GM12878 (cell line): ENCODE measurements around the gene PDSS1. TPM values are rescaled to one million over a fixed set of nuclear protein-coding genes. Genes with fewer than 3 reads are reported as not detected.

Experiments used
- ATAC-seq: fragments of 200-7000 bp; cut with Tn5 transposase; 3 replicates; pipeline ENCODE4 v1.9.1; 2020; ENCODE audit warnings: mild to moderate bottlenecking, moderate library complexity
- BruUV-seq: library from RNA; stranded (reverse); fragments of 400-500 nt; replicated peaks from 2 replicates; lab custom pipeline; 2021; lab: Mats Ljungman, UMichigan
- CTCF ChIA-PET: fragments of 300-600 bp; sonication (Branson Sonifier 250); formaldehyde crosslinking; extraction: SDS; loops from one replicate; lab custom pipeline; 2021; ENCODE audit warnings: inconsistent platforms; lab: Yijun Ruan, JAX
- POLR2A ChIA-PET: fragments of 350-600 bp; formaldehyde crosslinking; extraction: SDS; loops from one replicate; lab custom pipeline; 2021; ENCODE audit warnings: inconsistent platforms; lab: Charles Lee
- RAD21 ChIA-PET: fragments of 300-600 bp; sonication (Branson Sonifier 250); formaldehyde crosslinking; loops from one replicate; lab custom pipeline; 2023; ENCODE audit warnings: antibody characterized with exemption; ENCODE audit not compliant: unreplicated experiment; lab: Charles Lee
- SMC1A ChIA-PET: fragments of 300-600 bp; sonication (Branson Sonifier 250); formaldehyde crosslinking; loops from one replicate; lab custom pipeline; 2023; ENCODE audit not compliant: unreplicated experiment, uncharacterized antibody; lab: Charles Lee
- DNase-seq: peaks from one replicate; pipeline ENCODE4 v3.0.0-alpha.2; 2011; ENCODE audit warnings: low read depth, low spot score
- FAIRE-seq: peaks from 3 replicates; lab custom pipeline; 2011; peaks lifted over from hg19 to GRCh38; lab: Jason Lieb, UNC
- H2AFZ ChIP-seq: 2 replicates; pipeline ENCODE4 v1.6.0; 2011; ENCODE audit warnings: low read depth, low read length, control low read depth; ENCODE audit not compliant: control insufficient read depth
- H3K27ac ChIP-seq: 2 replicates; pipeline ENCODE4 v1.5.1; 2011; ENCODE audit warnings: control low read depth; ENCODE audit not compliant: control insufficient read depth, insufficient read depth
- H3K27me3 ChIP-seq, 2 experiments: replicated peaks in 1 of 2; 2 replicates each; pipeline versions ENCODE4 v1.6.0 to v1.6.1; 2011; ENCODE audit warnings: low read length in 1 of 2; ENCODE audit not compliant: control insufficient read depth in 2 of 2, insufficient read depth in 2 of 2
- H3K36me3 ChIP-seq, 2 experiments: 2 replicates each; pipeline ENCODE4 v1.5.1; 2011; ENCODE audit warnings: low read length in 1 of 2; ENCODE audit not compliant: control insufficient read depth in 2 of 2, insufficient read depth in 2 of 2
- H3K4me1 ChIP-seq: 2 replicates; pipeline ENCODE4 v1.6.1; 2011; ENCODE audit warnings: mild to moderate bottlenecking, low read length, moderate library complexity, mixed read lengths; ENCODE audit not compliant: control insufficient read depth, insufficient read depth
- H3K4me2 ChIP-seq: 2 replicates; pipeline ENCODE4 v1.6.0; 2011; ENCODE audit warnings: control low read depth; ENCODE audit not compliant: control insufficient read depth, insufficient read depth
- H3K4me3 ChIP-seq: fragments of 200-600 bp; sonication (generic); 2 replicates; pipeline ENCODE4 v1.5.1; 2016
- H3K79me2 ChIP-seq: 2 replicates; pipeline ENCODE4 v1.6.0; 2011; ENCODE audit warnings: low read length; ENCODE audit not compliant: control insufficient read depth, insufficient read depth
- H3K9ac ChIP-seq: 2 replicates; pipeline ENCODE4 v1.8.0; 2011; ENCODE audit warnings: low read length, control low read depth, mixed read lengths; ENCODE audit not compliant: control insufficient read depth, insufficient read depth
- H3K9me3 ChIP-seq: replicated peaks from 3 replicates; pipeline ENCODE4 v1.5.1; 2011; ENCODE audit warnings: mild to moderate bottlenecking, low read length; ENCODE audit not compliant: control insufficient read depth, insufficient read depth
- H4K20me1 ChIP-seq: 2 replicates; pipeline ENCODE4 v1.6.0; 2011; ENCODE audit not compliant: control insufficient read depth, insufficient read depth
- CBX3 ChIP-seq: fragments of 200-600 bp; sonication (generic); IDR thresholded peaks from 2 replicates; pipeline ENCODE4 v1.6.1; 2016; ENCODE audit warnings: low read depth, borderline replicate concordance
- CEBPB ChIP-seq, 2 experiments: fragments of 150-350 bp in 1 of 2; IDR thresholded peaks; 2 replicates each; pipeline ENCODE4 v1.6.1; 2012 to 2014; ENCODE audit warnings: low read depth in 2 of 2, low read length in 2 of 2, borderline replicate concordance in 1 of 2, inconsistent platforms in 1 of 2
- CHD2 ChIP-seq: IDR thresholded peaks from 2 replicates; pipeline ENCODE4 v1.6.1; 2011; ENCODE audit warnings: low read depth, low read length, improper control_type of control experiment, borderline replicate concordance
- DPF2 ChIP-seq: fragments of 450-650 bp; IDR thresholded peaks from 2 replicates; pipeline ENCODE4 v1.6.1; 2017; ENCODE audit warnings: mild to moderate bottlenecking
- E2F4 ChIP-seq: IDR thresholded peaks from 2 replicates; pipeline ENCODE4 v1.6.1; 2012; ENCODE audit warnings: low read depth, low read length, improper control_type of control experiment
- E2F8 ChIP-seq: fragments of 450-650 bp; IDR thresholded peaks from 2 replicates; pipeline ENCODE4 v1.6.1; 2018; ENCODE audit warnings: mild to moderate bottlenecking, low read depth, moderate library complexity; ENCODE audit not compliant: partially characterized antibody
- ETV6 ChIP-seq, 2 experiments: fragments of 450-650 bp in 1 of 2; IDR thresholded peaks in 1 of 2; conservative IDR thresholded peaks in 1 of 2; 2 replicates each; pipeline ENCODE4 v1.6.1; 2014; ENCODE audit warnings: antibody characterized with exemption in 1 of 2, borderline replicate concordance in 1 of 2, low read depth in 1 of 2, mild to moderate bottlenecking in 1 of 2, moderate library complexity in 1 of 2
- GABPA ChIP-seq: IDR thresholded peaks from 2 replicates; pipeline ENCODE4 v1.6.1; 2014; ENCODE audit warnings: antibody characterized with exemption, low read depth, mild to moderate bottlenecking, inconsistent platforms
- MEF2A ChIP-seq: IDR thresholded peaks from 2 replicates; pipeline ENCODE4 v1.6.1; 2011; ENCODE audit warnings: low read depth, mild to moderate bottlenecking, low read length, moderate library complexity; ENCODE audit not compliant: insufficient read depth
- PRDM15 ChIP-seq: fragments of 450-650 bp; formaldehyde crosslinking; IDR thresholded peaks from 2 replicates; pipeline ENCODE4 v1.4.0; 2020; ENCODE audit warnings: mild to moderate bottlenecking, moderate library complexity
- RAD51 ChIP-seq: fragments of 450-650 bp; IDR thresholded peaks from 2 replicates; pipeline ENCODE4 v1.6.1; 2016; ENCODE audit warnings: moderate library complexity, mild to moderate bottlenecking, inconsistent platforms
- RB1 ChIP-seq: fragments of 450-650 bp; formaldehyde crosslinking; IDR thresholded peaks from 2 replicates; pipeline ENCODE4 v1.6.1; 2017; ENCODE audit warnings: mild to moderate bottlenecking, borderline replicate concordance
- RCOR1 ChIP-seq: conservative IDR thresholded peaks from 2 replicates; pipeline ENCODE4 v1.6.1; 2012; ENCODE audit warnings: low read depth, low read length, improper control_type of control experiment
- USF2 ChIP-seq: IDR thresholded peaks from 2 replicates; pipeline ENCODE4 v1.6.1; 2011; ENCODE audit warnings: low read depth, low read length, improper control_type of control experiment, borderline replicate concordance
- ZBED1 ChIP-seq: IDR thresholded peaks from 2 replicates; pipeline ENCODE4 v1.6.1; 2016; ENCODE audit warnings: borderline replicate concordance
- ZNF217 ChIP-seq: fragments of 450-650 bp; IDR thresholded peaks from 2 replicates; pipeline ENCODE4 v1.6.1; 2017; ENCODE audit warnings: antibody characterized with exemption, mild to moderate bottlenecking
- WGBS: methylation state at CpG from one replicate; pipeline ENCODE4 v1.1.6; 2016; ENCODE audit warnings: low lambda C conversion rate; ENCODE audit not compliant: insufficient replicate concordance, insufficient coverage; ENCODE audit errors: missing lambda C conversion rate; 5-methylcytosine and 5-hydroxymethylcytosine counted together
- in situ Hi-C: fragments of 300-500 bp; cut with MboI; formaldehyde crosslinking; loops from 9 replicates; pipeline ENCODE4 v1.14.3; 2018; ENCODE audit warnings: mixed read lengths
- intact Hi-C: fragments of 100-400 bp; cut with micrococcal nuclease; formaldehyde crosslinking; loops from one replicate; pipeline ENCODE4 v1.14.2; 2022; ENCODE audit not compliant: unreplicated experiment
- polyA plus RNA-seq, 11 experiments: library from polyadenylated mRNA; depleted of rRNA in 4 of 11; unstranded in 6 of 11; stranded (reverse) in 5 of 11; fragments of >200 nt; fragmentation: Nextera tagmentation in 4 of 11; fragmentation: Illumina TruSeq in 1 of 11; extraction: Ambion mirVana in 4 of 11; extraction: Trizol in 1 of 11; gene quantifications; 1 replicate in 1 of 11; 2 replicates in 10 of 11; pipeline versions ENCODE4 v1.2.1 to v1.2.3, GENCODE V29; 2011 to 2016; ENCODE audit warnings: inconsistent platforms in 2 of 11, missing spikeins in 2 of 11, low read depth in 1 of 11
- total RNA-seq, 4 experiments: library from RNA; depleted of rRNA in 3 of 4; stranded (reverse); fragments of >200 nt in 3 of 4; fragmentation: Illumina TruSeq in 1 of 4; extraction: Trizol in 1 of 4; gene quantifications; 2 replicates each; pipeline versions ENCODE4 v1.2.1 to v1.2.3, GENCODE V29; 2013 to 2021

Gene PDSS1
- total and polyA plus RNA-seq, 10 of the 15 experiments (the other 5 are each of a cell fraction or from before 2014, with no cell fraction given): 12.2 to 48.2 (median 35.9) TPM

- no peak for ATAC-seq
- in situ Hi-C loops (loop anchor here (10.0 kb wide), 1 partner anchor 364 kb away; no protein-coding TSS in a partner anchor), intact Hi-C loops (no loop called here)
- no peaks in the 10 kb centered on the region for H3K27me3 ChIP-seq
- H3K9me3 ChIP-seq: no peaks in the 10 kb centered on the region; the same call in 1 of the 3 replicates
- peak overlapping the region; percentile 94 for H3K9ac ChIP-seq
- CTCF ChIA-PET: interaction anchor here (0.7 to 1.4 kb wide), 3 partner anchors 30 to 163 kb away, joined by 3 to 4 read pairs (median 4); no protein-coding TSS in a partner anchor
- FAIRE-seq: no peak
- POLR2A ChIA-PET: no interaction called here
- H3K36me3 ChIP-seq: no peaks in the 10 kb centered on the region
- RAD21 ChIA-PET: interaction anchor here (0.6 kb wide), 1 partner anchor 187 kb away, joined by 3 read pairs; no protein-coding TSS in a partner anchor
- DNase-seq: no peak
- peak overlapping the region; percentile 79 for H3K4me2 ChIP-seq
- 25% methylated on average over 2 of the region's 2 CpGs for WGBS
- H3K27ac ChIP-seq: peak overlapping the region; percentile 89; the same call in 1 of the 2 replicates
- no peaks in the 10 kb centered on the region for H3K4me1 ChIP-seq
- BruUV-seq: no TSS peak
- H3K79me2 ChIP-seq: peaks cover 54% of the 10 kb centered on the region
- H3K4me3 ChIP-seq: peak overlapping the region; percentile 97
- H4K20me1 ChIP-seq: no peaks in the 10 kb centered on the region
- SMC1A ChIA-PET: no interaction called here
- no peak overlapping the region for H2AFZ ChIP-seq
- no peak for TF ChIP-seq ZNF217
- no peak for TF ChIP-seq E2F8
- no peak for TF ChIP-seq RAD51
- no peak for TF ChIP-seq DPF2
- no peak for TF ChIP-seq E2F4
- TF ChIP-seq RB1: no peak
- no peak for TF ChIP-seq CHD2
- TF ChIP-seq MEF2A: no peak
- TF ChIP-seq ETV6 (conservative IDR thresholded peaks at IDR 0.05 in 1 of 2, IDR thresholded peaks at IDR 0.05 in 1 of 2; ENCODE audit: borderline replicate concordance in 1 of 2, low read depth in 1 of 2): no peak
- no peak for TF ChIP-seq CBX3
- no peak for TF ChIP-seq GABPA
- no peak for TF ChIP-seq PRDM15 (CRISPR knock-in tag)
- no peak for TF ChIP-seq ZBED1
- TF ChIP-seq USF2: no peak
- TF ChIP-seq RCOR1: no peak
- TF ChIP-seq CEBPB (IDR thresholded peaks at IDR 0.05; ENCODE audit: borderline replicate concordance in 1 of 2, low read depth in 2 of 2, low read length in 2 of 2): no peak
These were observed 1.4 kb downstream of the PDSS1 start for GRCh38 chr10:26698909-26699308.
